Measurements from ENCODE around the gene SERGEF.
A peak's percentile ranks its signal among the peaks of the same experiment; 100 is the strongest.

SERGEF gene

GRCh38 chr11:17859552-17859951 is 153.3 kb downstream of the SERGEF start:
- no peak for DNase-seq (ENCODE audit: low spot score)

- no peak for DNase-seq (ENCODE audit: low spot score)
Observed at GRCh38 chr11:17855531-17856290, 157.1 kb downstream of the SERGEF start.

- no peak for DNase-seq (ENCODE audit: low spot score)
Observed at GRCh38 chr11:17853280-17853679, 159.6 kb downstream of the SERGEF start.

- no peak for DNase-seq (ENCODE audit: low spot score)
Observed at GRCh38 chr11:17852246-17852645, 160.6 kb downstream of the SERGEF start.

GRCh38 chr11:17851697-17852096 is 161.2 kb downstream of the SERGEF start:
- DNase-seq (ENCODE audit: low spot score), result no peak

GRCh38 chr11:17850336-17850735 is 162.5 kb downstream of the SERGEF start:
- no peak for DNase-seq (ENCODE audit: low spot score)

GRCh38 chr11:17848715-17849114 is 164.1 kb downstream of the SERGEF start:
- DNase-seq (ENCODE audit: low spot score), result no peak

GRCh38 chr11:17846852-17847453 is 165.9 kb downstream of the SERGEF start:
- peak; percentile 7 for DNase-seq (ENCODE audit: low spot score)

- no peak for DNase-seq (ENCODE audit: low spot score)
Observed at GRCh38 chr11:17845431-17845881, 167.4 kb downstream of the SERGEF start.

- DNase-seq (ENCODE audit: low spot score), result no peak
Observed at GRCh38 chr11:17840101-17840548, 172.7 kb downstream of the SERGEF start.

- no peak for DNase-seq (ENCODE audit: low spot score)
Observed at GRCh38 chr11:17839450-17839849, 173.4 kb downstream of the SERGEF start.

- DNase-seq (ENCODE audit: low spot score), result no peak
Observed at GRCh38 chr11:17838102-17838501, 174.7 kb downstream of the SERGEF start.

- no peak for DNase-seq (ENCODE audit: low spot score)
Observed at GRCh38 chr11:17831883-17832282, 181.0 kb downstream of the SERGEF start.

- no peak for DNase-seq (ENCODE audit: low spot score)
Observed at GRCh38 chr11:17831228-17831627, 181.6 kb downstream of the SERGEF start.

GRCh38 chr11:17828311-17828751 is 184.5 kb downstream of the SERGEF start:
- DNase-seq (ENCODE audit: low spot score), result no peak

- no peak for DNase-seq (ENCODE audit: low spot score)
Observed at GRCh38 chr11:17827006-17827405, 185.8 kb downstream of the SERGEF start.

GRCh38 chr11:17822401-17822781 is 190.5 kb downstream of the SERGEF start:
- DNase-seq (ENCODE audit: low spot score), result no peak

GRCh38 chr11:17821648-17822400 is 191.0 kb downstream of the SERGEF start:
- no peak for DNase-seq (ENCODE audit: low spot score)

GRCh38 chr11:17816232-17816931 is 196.5 kb downstream of the SERGEF start:
- no peak for DNase-seq (ENCODE audit: low spot score)

- DNase-seq (ENCODE audit: low spot score), result no peak
Observed at GRCh38 chr11:17814546-17814945, 198.3 kb downstream of the SERGEF start.

GRCh38 chr11:17813391-17814059 is 199.3 kb downstream of the SERGEF start:
- no peak for DNase-seq (ENCODE audit: low spot score)

- no peak for DNase-seq (ENCODE audit: low spot score)
Observed at GRCh38 chr11:17812865-17813187, 200.0 kb downstream of the SERGEF start.
